ENCODE results near the gene ZNF695. TPM values are rescaled to one million over a fixed set of nuclear protein-coding genes. Genes with fewer than 3 reads are reported as not detected.
"Not testable (repeated sequence)": the region's sequence is repeated elsewhere in the genome, so short reads cannot be mapped to it uniquely, and the experiment has no call there.

The ZNF695 gene
- total RNA-seq, 1 donor = 0.72 TPM

DNA sequence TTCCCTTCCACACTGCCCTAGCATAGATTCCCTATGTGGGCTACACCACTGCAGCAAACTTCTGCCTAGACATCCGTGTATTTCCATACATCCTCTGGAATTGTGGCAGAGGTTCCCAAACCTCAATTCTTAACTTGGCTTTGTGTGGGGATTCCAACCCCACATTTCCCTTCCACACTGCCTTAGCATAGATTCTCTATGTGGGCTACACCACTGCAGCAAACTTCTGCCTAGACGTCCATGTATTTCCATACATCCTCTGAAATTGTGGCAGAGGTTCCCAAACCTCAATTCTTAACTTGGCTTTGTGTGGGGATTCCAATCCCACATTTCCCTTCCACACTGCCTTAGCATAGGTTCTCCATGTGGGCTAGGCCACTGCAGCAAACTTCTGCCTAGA, 39.4 kb upstream of the ZNF695 start:
- H3K9me3 ChIP-seq (ENCODE audit: low read depth, low read length) = peaks cover 11% of the 10 kb centered on the region
- H3K27me3 ChIP-seq (ENCODE audit: insufficient read depth, low read length) = no peaks in the 10 kb centered on the region
- no peak overlapping the region for H2AFZ ChIP-seq (ENCODE audit: low read length)
- no peaks in the 10 kb centered on the region for H3K4me1 ChIP-seq (ENCODE audit: insufficient read depth, low read length)
- no peak overlapping the region for H3K4me3 ChIP-seq (ENCODE audit: insufficient read depth, low read length)
- TF ChIP-seq, protein P1, sequence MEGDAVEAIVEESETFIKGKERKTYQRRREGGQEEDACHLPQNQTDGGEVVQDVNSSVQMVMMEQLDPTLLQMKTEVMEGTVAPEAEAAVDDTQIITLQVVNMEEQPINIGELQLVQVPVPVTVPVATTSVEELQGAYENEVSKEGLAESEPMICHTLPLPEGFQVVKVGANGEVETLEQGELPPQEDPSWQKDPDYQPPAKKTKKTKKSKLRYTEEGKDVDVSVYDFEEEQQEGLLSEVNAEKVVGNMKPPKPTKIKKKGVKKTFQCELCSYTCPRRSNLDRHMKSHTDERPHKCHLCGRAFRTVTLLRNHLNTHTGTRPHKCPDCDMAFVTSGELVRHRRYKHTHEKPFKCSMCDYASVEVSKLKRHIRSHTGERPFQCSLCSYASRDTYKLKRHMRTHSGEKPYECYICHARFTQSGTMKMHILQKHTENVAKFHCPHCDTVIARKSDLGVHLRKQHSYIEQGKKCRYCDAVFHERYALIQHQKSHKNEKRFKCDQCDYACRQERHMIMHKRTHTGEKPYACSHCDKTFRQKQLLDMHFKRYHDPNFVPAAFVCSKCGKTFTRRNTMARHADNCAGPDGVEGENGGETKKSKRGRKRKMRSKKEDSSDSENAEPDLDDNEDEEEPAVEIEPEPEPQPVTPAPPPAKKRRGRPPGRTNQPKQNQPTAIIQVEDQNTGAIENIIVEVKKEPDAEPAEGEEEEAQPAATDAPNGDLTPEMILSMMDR (IDR thresholded peaks at IDR 0.05; ENCODE audit: extremely low read depth, low read depth, low read length) = no peak
- H3K79me2 ChIP-seq (ENCODE audit: insufficient read depth, low read length) = no peaks in the 10 kb centered on the region
- no peaks in the 10 kb centered on the region for H4K20me1 ChIP-seq (ENCODE audit: insufficient read depth, low read length)
- no peak overlapping the region for H3K27ac ChIP-seq (ENCODE audit: low read depth, low read length)
- no peak overlapping the region for H3K4me2 ChIP-seq (ENCODE audit: insufficient read depth, low read length)
- no peak for DNase-seq (ENCODE audit: insufficient read length, low spot score, missing footprints)
- H3K36me3 ChIP-seq (ENCODE audit: insufficient read depth, low read length) = no peaks in the 10 kb centered on the region

DNA sequence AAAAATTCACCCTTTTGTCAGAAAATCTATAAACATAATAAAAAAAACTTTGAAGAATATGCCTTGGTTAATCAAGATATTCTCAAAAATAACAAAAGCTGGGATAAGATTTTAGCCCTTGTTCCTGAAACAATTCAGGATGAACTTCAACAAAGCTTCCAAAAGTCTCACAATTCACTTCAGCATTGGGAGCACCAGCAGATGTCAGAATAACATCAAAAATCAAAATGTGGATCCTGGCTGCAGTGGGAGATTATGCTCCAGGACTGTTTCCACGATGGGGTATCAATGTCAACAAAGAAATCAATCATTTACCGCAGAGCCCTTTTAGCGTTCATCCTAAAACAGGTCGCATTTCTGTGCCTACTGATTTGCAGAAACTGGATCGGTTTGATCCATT, 35.5 kb upstream of the ZNF695 start:
- TF ChIP-seq, protein P1 (IDR thresholded peaks at IDR 0.05; ENCODE audit: extremely low read depth, low read depth, low read length) = no peak
- no peaks in the 10 kb centered on the region for H3K36me3 ChIP-seq (ENCODE audit: insufficient read depth, low read length)

DNA sequence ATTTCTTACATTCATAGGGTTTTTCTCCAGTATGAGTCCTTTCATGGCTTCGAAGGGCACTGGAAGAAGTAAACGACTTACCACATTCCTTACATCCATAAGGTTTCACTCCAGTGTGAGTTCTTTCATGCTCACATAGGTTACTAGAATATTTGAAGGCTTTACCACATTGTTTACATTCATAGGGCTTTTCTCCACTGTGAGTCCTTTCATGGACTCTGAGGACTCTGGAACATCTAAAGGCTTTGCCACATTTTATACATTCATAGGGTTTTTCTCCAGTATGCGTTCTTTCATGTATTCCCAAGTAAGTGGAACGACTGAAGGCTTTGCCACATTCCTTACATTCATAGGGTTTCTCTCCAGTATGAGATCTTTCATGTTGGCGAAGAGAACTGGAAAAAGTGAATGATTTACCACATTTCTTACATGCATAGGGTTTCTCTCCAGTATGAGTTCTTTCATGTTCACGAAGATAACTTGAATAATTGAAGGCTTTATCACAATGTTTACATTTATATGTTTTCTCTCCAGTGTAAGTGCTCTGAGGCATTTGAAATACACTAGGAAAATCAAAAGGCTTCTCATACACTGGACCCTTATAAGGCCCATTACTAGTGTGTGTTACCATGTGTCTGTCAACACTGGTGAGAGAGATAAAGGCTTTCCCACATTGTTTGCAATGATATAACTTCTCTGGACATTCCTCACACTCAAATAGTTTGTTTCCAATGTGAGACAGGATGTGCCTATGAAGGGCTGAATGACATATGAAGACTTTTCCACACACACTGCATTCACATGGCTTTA, 29.9 kb upstream of the ZNF695 start:
- TF ChIP-seq, protein P1 (IDR thresholded peaks at IDR 0.05; ENCODE audit: extremely low read depth, low read depth, low read length) = no peak
- Histone ChIP-seq H3K79me2 (ENCODE audit: insufficient read depth, low read length) (no peaks in the 10 kb centered on the region), H3K4me2 (ENCODE audit: insufficient read depth, low read length) (no peak overlapping the region), H3K9me3 (ENCODE audit: low read depth, low read length) (peaks cover 15% of the 10 kb centered on the region), H3K4me3 (ENCODE audit: insufficient read depth, low read length) (no peak overlapping the region), H3K27me3 (ENCODE audit: insufficient read depth, low read length) (no peaks in the 10 kb centered on the region), H3K4me1 (ENCODE audit: insufficient read depth, low read length) (no peaks in the 10 kb centered on the region), H3K36me3 (ENCODE audit: insufficient read depth, low read length) (peaks cover 14% of the 10 kb centered on the region), H4K20me1 (ENCODE audit: insufficient read depth, low read length) (no peaks in the 10 kb centered on the region), H2AFZ (ENCODE audit: low read length) (no peak overlapping the region), H3K27ac (ENCODE audit: low read depth, low read length) (no peak overlapping the region)
- DNase-seq (ENCODE audit: insufficient read length, low spot score, missing footprints) = no peak

More for the DNA sequence above, 35.5 kb upstream of the ZNF695 start:
- no peak overlapping the region for H3K4me3 ChIP-seq (ENCODE audit: insufficient read depth, low read length)
- no peak for DNase-seq (ENCODE audit: insufficient read length, low spot score, missing footprints)
- H2AFZ ChIP-seq (ENCODE audit: low read length) = no peak overlapping the region
- no peaks in the 10 kb centered on the region for H3K27me3 ChIP-seq (ENCODE audit: insufficient read depth, low read length)
- no peak overlapping the region for H3K27ac ChIP-seq (ENCODE audit: low read depth, low read length)
- H4K20me1 ChIP-seq (ENCODE audit: insufficient read depth, low read length) = no peaks in the 10 kb centered on the region
- H3K9me3 ChIP-seq (ENCODE audit: low read depth, low read length) = peaks cover 11% of the 10 kb centered on the region
- H3K4me1 ChIP-seq (ENCODE audit: insufficient read depth, low read length) = no peaks in the 10 kb centered on the region
- H3K4me2 ChIP-seq (ENCODE audit: insufficient read depth, low read length) = no peak overlapping the region
- no peaks in the 10 kb centered on the region for H3K79me2 ChIP-seq (ENCODE audit: insufficient read depth, low read length)

DNA sequence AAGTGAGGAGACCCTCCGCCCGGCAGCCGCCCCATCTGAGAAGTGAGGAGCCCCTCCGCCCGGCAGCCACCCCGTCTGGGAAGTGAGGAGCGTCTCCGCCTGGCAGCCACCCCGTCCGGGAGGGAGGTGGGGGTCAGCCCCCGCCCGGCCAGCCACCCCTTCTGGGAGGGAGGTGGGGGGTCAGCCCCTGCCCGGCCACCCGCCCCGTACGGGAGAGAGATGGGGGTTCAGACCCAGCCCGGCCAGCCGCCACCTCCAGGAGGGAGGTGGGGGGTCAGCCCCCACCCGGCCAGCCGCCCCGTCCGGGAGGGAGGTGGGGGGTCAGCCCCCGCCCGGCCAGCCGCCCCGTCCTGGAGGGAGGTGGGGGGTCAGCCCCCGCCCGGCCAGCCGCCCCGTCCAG, 24.4 kb upstream of the ZNF695 start:
- not testable (repeated sequence) for H3K4me1 ChIP-seq (ENCODE audit: insufficient read depth, low read length); H3K36me3 ChIP-seq (ENCODE audit: insufficient read depth, low read length); H3K27me3 ChIP-seq (ENCODE audit: insufficient read depth, low read length); H3K79me2 ChIP-seq (ENCODE audit: insufficient read depth, low read length); H4K20me1 ChIP-seq (ENCODE audit: insufficient read depth, low read length); DNase-seq (ENCODE audit: insufficient read length, low spot score, missing footprints); H3K27ac ChIP-seq (ENCODE audit: low read depth, low read length); H2AFZ ChIP-seq (ENCODE audit: low read length); H3K4me2 ChIP-seq (ENCODE audit: insufficient read depth, low read length); H3K4me3 ChIP-seq (ENCODE audit: insufficient read depth, low read length)
- peaks cover 10% of the 10 kb centered on the region for H3K9me3 ChIP-seq (ENCODE audit: low read depth, low read length)

DNA sequence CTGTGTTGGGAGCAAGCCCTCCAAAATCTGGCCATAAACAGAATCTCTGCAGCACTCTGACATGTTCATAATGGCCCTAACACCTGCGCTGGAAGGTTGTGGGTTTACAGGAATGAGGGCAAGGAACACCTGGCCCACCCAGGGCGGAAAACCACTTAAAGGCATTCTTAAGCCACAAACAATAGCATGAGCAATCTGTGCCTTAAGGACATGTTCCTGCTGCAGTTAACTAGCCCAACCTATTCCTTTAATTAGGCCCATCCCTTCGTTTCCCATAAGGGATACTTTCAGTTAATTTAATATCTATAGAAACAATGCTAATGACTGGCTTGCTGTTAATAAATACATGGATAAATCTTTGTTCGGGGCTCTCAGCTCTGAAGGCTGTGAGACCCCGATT, 16.8 kb upstream of the ZNF695 start:
- not testable (repeated sequence) for DNase-seq (ENCODE audit: insufficient read length, low spot score, missing footprints); H3K27me3 ChIP-seq (ENCODE audit: insufficient read depth, low read length); H4K20me1 ChIP-seq (ENCODE audit: insufficient read depth, low read length); H3K36me3 ChIP-seq (ENCODE audit: insufficient read depth, low read length); H3K27ac ChIP-seq (ENCODE audit: low read depth, low read length); H3K4me2 ChIP-seq (ENCODE audit: insufficient read depth, low read length); H3K4me3 ChIP-seq (ENCODE audit: insufficient read depth, low read length); H3K4me1 ChIP-seq (ENCODE audit: insufficient read depth, low read length); H3K79me2 ChIP-seq (ENCODE audit: insufficient read depth, low read length); H2AFZ ChIP-seq (ENCODE audit: low read length); H3K9me3 ChIP-seq (ENCODE audit: low read depth, low read length)
